Measurements from ENCODE around the gene LGALS8.

GRCh38 chr1:236540813-236541465 lies 17.2 kb downstream of the LGALS8 start:
- TF ChIP-seq, protein P1, sequence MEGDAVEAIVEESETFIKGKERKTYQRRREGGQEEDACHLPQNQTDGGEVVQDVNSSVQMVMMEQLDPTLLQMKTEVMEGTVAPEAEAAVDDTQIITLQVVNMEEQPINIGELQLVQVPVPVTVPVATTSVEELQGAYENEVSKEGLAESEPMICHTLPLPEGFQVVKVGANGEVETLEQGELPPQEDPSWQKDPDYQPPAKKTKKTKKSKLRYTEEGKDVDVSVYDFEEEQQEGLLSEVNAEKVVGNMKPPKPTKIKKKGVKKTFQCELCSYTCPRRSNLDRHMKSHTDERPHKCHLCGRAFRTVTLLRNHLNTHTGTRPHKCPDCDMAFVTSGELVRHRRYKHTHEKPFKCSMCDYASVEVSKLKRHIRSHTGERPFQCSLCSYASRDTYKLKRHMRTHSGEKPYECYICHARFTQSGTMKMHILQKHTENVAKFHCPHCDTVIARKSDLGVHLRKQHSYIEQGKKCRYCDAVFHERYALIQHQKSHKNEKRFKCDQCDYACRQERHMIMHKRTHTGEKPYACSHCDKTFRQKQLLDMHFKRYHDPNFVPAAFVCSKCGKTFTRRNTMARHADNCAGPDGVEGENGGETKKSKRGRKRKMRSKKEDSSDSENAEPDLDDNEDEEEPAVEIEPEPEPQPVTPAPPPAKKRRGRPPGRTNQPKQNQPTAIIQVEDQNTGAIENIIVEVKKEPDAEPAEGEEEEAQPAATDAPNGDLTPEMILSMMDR (IDR thresholded peaks at IDR 0.05): no peak
- no peak for TF ChIP-seq POLR2A (IDR thresholded peaks at IDR 0.05)
